ACC112 (cell line): ENCODE measurements around the gene P2RY6.
"Not testable (repeated sequence)": the region's sequence is repeated elsewhere in the genome, so short reads cannot be mapped to it uniquely, and the experiment has no call there.

Source experiments
- H2AFZ ChIP-seq: fragments of 200-600 bp; sonication (generic); one replicate; pipeline ENCODE4 v1.6.0; 2017; ENCODE audit warnings: antibody characterized with exemption, low read length; ENCODE audit not compliant: unreplicated experiment
- H3K27ac ChIP-seq: fragments of 200-600 bp; sonication (generic); 2 replicates; pipeline ENCODE4 v1.5.1; 2014; ENCODE audit warnings: low read depth, mild to moderate bottlenecking, antibody characterized with exemption, low read length, moderate library complexity
- H3K27me3 ChIP-seq: fragments of 200-600 bp; sonication (generic); 2 replicates; pipeline ENCODE4 v1.6.1; 2014; ENCODE audit warnings: mild to moderate bottlenecking, antibody characterized with exemption, low read length, moderate library complexity, mixed read lengths; ENCODE audit not compliant: insufficient read depth
- H3K36me3 ChIP-seq: fragments of 200-600 bp; sonication (generic); 2 replicates; pipeline ENCODE4 v1.6.1; 2016; ENCODE audit warnings: mild to moderate bottlenecking, antibody characterized with exemption, low read length, moderate library complexity, mixed read lengths; ENCODE audit not compliant: insufficient read depth
- H3K4me1 ChIP-seq: fragments of 200-600 bp; sonication (generic); one replicate; pipeline ENCODE4 v1.6.1; 2016; ENCODE audit warnings: low read length, mixed read lengths; ENCODE audit not compliant: insufficient read depth, unreplicated experiment, control insufficient read depth
- H3K4me3 ChIP-seq: fragments of 200-600 bp; sonication (generic); 2 replicates; pipeline ENCODE4 v1.5.1; 2014; ENCODE audit warnings: mild to moderate bottlenecking, low read depth, low read length
- H3K79me2 ChIP-seq: fragments of 200-600 bp; sonication (generic); one replicate; pipeline ENCODE4 v1.6.0; 2016; ENCODE audit warnings: low read length; ENCODE audit not compliant: control insufficient read depth, unreplicated experiment, insufficient read depth

P2RY6 gene

GRCh38 chr11:73229896-73230875, 42.0 kb upstream of the P2RY6 start:
- Histone ChIP-seq H3K4me3 (no peak overlapping the region), H3K27ac (no peak overlapping the region), H3K36me3 (no peaks in the 10 kb centered on the region), H3K79me2 (no peaks in the 10 kb centered on the region), H3K27me3 (no peaks in the 10 kb centered on the region), H2AFZ (no peak overlapping the region), H3K4me1 (no peaks in the 10 kb centered on the region)

- no peak overlapping the region for H3K4me3 ChIP-seq
- no peaks in the 10 kb centered on the region for H3K27me3 ChIP-seq
- H2AFZ ChIP-seq, result no peak overlapping the region
- no peaks in the 10 kb centered on the region for H3K4me1 ChIP-seq
- H3K79me2 ChIP-seq, result no peaks in the 10 kb centered on the region
- H3K27ac ChIP-seq, result no peak overlapping the region
- no peaks in the 10 kb centered on the region for H3K36me3 ChIP-seq
These were observed 41.2 kb upstream of the P2RY6 start for GRCh38 chr11:73230931-73231330.

GRCh38 chr11:73232487-73232886, 39.7 kb upstream of the P2RY6 start:
- H2AFZ ChIP-seq, H3K27ac ChIP-seq, H3K4me3 ChIP-seq, H3K36me3 ChIP-seq, H3K79me2 ChIP-seq, H3K27me3 ChIP-seq: not testable (repeated sequence)
- H3K4me1 ChIP-seq, result peaks cover 12% of the 10 kb centered on the region

GRCh38 chr11:73233211-73233610, 38.9 kb upstream of the P2RY6 start:
- Histone ChIP-seq H3K79me2 (no peaks in the 10 kb centered on the region), H3K27ac (no peak overlapping the region), H3K4me1 (peaks cover 19% of the 10 kb centered on the region), H3K36me3 (no peaks in the 10 kb centered on the region), H3K4me3 (no peak overlapping the region), H3K27me3 (no peaks in the 10 kb centered on the region), H2AFZ (no peak overlapping the region)

GRCh38 chr11:73233692-73234470, 38.3 kb upstream of the P2RY6 start:
- Histone ChIP-seq H3K27me3 (no peaks in the 10 kb centered on the region), H2AFZ (no peak overlapping the region), H3K4me1 (peaks cover 24% of the 10 kb centered on the region), H3K4me3 (no peak overlapping the region), H3K79me2 (no peaks in the 10 kb centered on the region), H3K27ac (no peak overlapping the region), H3K36me3 (no peaks in the 10 kb centered on the region)

- Histone ChIP-seq H3K4me1 (peaks cover 26% of the 10 kb centered on the region), H3K27me3 (no peaks in the 10 kb centered on the region), H3K27ac (no peak overlapping the region), H3K4me3 (no peak overlapping the region), H3K36me3 (no peaks in the 10 kb centered on the region), H3K79me2 (no peaks in the 10 kb centered on the region), H2AFZ (no peak overlapping the region)
These were observed 37.5 kb upstream of the P2RY6 start for GRCh38 chr11:73234471-73235181.

- no peaks in the 10 kb centered on the region for H3K36me3 ChIP-seq
- no peak overlapping the region for H3K27ac ChIP-seq
- H2AFZ ChIP-seq, result no peak overlapping the region
- H3K27me3 ChIP-seq, result no peaks in the 10 kb centered on the region
- H3K4me3 ChIP-seq, result no peak overlapping the region
- H3K4me1 ChIP-seq, result peaks cover 33% of the 10 kb centered on the region
- no peaks in the 10 kb centered on the region for H3K79me2 ChIP-seq
These were observed 36.8 kb upstream of the P2RY6 start for GRCh38 chr11:73235236-73235786.

- Histone ChIP-seq H3K4me3 (no peak overlapping the region), H3K36me3 (no peaks in the 10 kb centered on the region), H3K79me2 (no peaks in the 10 kb centered on the region), H3K27me3 (no peaks in the 10 kb centered on the region), H3K4me1 (peaks cover 39% of the 10 kb centered on the region), H3K27ac (no peak overlapping the region), H2AFZ (no peak overlapping the region)
These were observed 35.9 kb upstream of the P2RY6 start for GRCh38 chr11:73236205-73236765.

- no peaks in the 10 kb centered on the region for H3K79me2 ChIP-seq
- H2AFZ ChIP-seq, result no peak overlapping the region
- H3K27me3 ChIP-seq, result no peaks in the 10 kb centered on the region
- H3K36me3 ChIP-seq, result no peaks in the 10 kb centered on the region
- no peak overlapping the region for H3K27ac ChIP-seq
- peaks cover 39% of the 10 kb centered on the region for H3K4me1 ChIP-seq
- no peak overlapping the region for H3K4me3 ChIP-seq
These were observed 35.3 kb upstream of the P2RY6 start for GRCh38 chr11:73236854-73237253.
